ENCODE data around the gene NCBP3.

GRCh38 chr17:3870871-3871306, 24.8 kb upstream of the NCBP3 start:
- TF ChIP-seq ZNF707 (CRISPR knock-in tag; conservative IDR thresholded peaks at IDR 0.05) (no peak), STAT6 (CRISPR knock-in tag; IDR thresholded peaks at IDR 0.05) (no peak), ZNF668 (CRISPR knock-in tag; IDR thresholded peaks at IDR 0.05) (no peak), NFXL1 (CRISPR knock-in tag; IDR thresholded peaks at IDR 0.05) (no peak), POLR2AphosphoS5 (IDR thresholded peaks at IDR 0.05; ENCODE audit: control insufficient read depth, insufficient read depth, low read depth, low read length) (no peak), MAFK (IDR thresholded peaks at IDR 0.05; ENCODE audit: low read length) (no peak), ATF1 (CRISPR knock-in tag; IDR thresholded peaks at IDR 0.05) (no peak), ATF1 (tag; IDR thresholded peaks at IDR 0.05) (no peak), DNMT1 (IDR thresholded peaks at IDR 0.05) (no peak), CBX5 (IDR thresholded peaks at IDR 0.05; ENCODE audit: borderline replicate concordance, low read depth) (no peak), REST (IDR thresholded peaks at IDR 0.05; ENCODE audit: borderline replicate concordance) (no peak), REST (CRISPR knock-in tag; IDR thresholded peaks at IDR 0.05; ENCODE audit: low read depth) (no peak), ELK1 (CRISPR knock-in tag; IDR thresholded peaks at IDR 0.05) (no peak)
